Uterus (tissue), 2 donors: ENCODE measurements around the gene SERPINA10.
"Not testable (repeated sequence)": the region's sequence is repeated elsewhere in the genome, so short reads cannot be mapped to it uniquely, and the experiment has no call there.

Source experiments
- CTCF ChIP-seq, 4 experiments: fragments of 200-600 bp in 2 of 4; fragments of 450-650 bp in 2 of 4; sonication (generic) in 2 of 4; IDR thresholded peaks; one replicate each; pipeline ENCODE4 v1.5.1; 2016 to 2019; ENCODE audit warnings: antibody characterized with exemption in 4 of 4, mild to moderate bottlenecking in 2 of 4, moderate library complexity in 1 of 4
- POLR2A ChIP-seq, 2 donors: fragments of 450-650 bp; IDR thresholded peaks; one replicate each; pipeline ENCODE4 v1.6.1; 2016; ENCODE audit warnings: antibody characterized with exemption in 2 of 2, mild to moderate bottlenecking in 1 of 2, moderate library complexity in 1 of 2

DNA sequence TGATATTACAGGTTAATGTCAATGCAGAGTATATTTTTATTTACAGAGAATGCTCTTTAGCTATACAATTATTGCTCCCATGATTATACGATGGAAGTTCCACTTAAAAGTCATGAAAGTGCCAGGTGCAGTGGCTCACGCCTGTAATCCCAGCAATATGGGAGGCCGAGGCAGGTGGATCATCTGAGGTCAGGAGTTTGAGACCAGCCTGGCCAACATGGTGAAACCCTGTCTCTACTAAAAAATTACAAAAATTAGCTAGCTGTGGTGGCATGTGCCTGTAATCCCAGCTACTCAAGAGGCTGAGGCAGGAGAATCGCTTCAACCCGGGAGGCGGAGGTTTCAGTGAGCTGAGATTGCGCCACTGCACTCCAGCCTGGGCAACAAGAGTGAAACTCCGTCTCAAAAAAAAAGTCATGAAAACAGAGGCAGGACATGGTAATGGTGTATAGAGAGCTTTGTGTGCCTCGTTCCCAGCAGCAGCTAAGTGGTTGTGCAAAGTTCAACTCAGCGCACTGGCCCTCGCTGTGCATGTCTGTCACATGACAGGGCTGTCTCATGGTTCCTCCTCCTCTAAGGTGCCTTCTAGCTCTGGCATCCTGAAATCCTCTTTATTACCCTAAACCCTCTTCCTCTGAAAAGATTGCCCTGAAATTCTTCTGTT, 16.0 kb downstream of the SERPINA10 start:
- TF ChIP-seq CTCF, POLR2A (IDR thresholded peaks at IDR 0.05): not testable (repeated sequence)
